ENCODE measurements around the gene CYFIP1.

The CYFIP1 gene

GRCh38 chr15:22869856-22870255 is 110.3 kb downstream of the CYFIP1 start:
- no peak overlapping the region for H3K4me3 ChIP-seq (ENCODE audit: low read length)
- H3K27ac ChIP-seq (ENCODE audit: low read length): no peak overlapping the region
- H3K9me3 ChIP-seq (ENCODE audit: control insufficient read depth, low read depth, low read length): no peaks in the 10 kb centered on the region
- no peaks in the 10 kb centered on the region for H3K27me3 ChIP-seq (ENCODE audit: control insufficient read depth, insufficient read depth, low read length)
- peaks cover 9% of the 10 kb centered on the region for H3K4me1 ChIP-seq (ENCODE audit: control insufficient read depth, low read depth, low read length)
- H3K36me3 ChIP-seq (ENCODE audit: control insufficient read depth, low read depth, low read length): peaks cover 49% of the 10 kb centered on the region
- H3K9ac ChIP-seq (ENCODE audit: low read length): no peak overlapping the region

- H3K36me3 ChIP-seq (ENCODE audit: control insufficient read depth, low read depth, low read length): peaks cover 54% of the 10 kb centered on the region
- no peak overlapping the region for H3K9ac ChIP-seq (ENCODE audit: low read length)
- H3K27me3 ChIP-seq (ENCODE audit: control insufficient read depth, insufficient read depth, low read length): no peaks in the 10 kb centered on the region
- H3K9me3 ChIP-seq (ENCODE audit: control insufficient read depth, low read depth, low read length): no peaks in the 10 kb centered on the region
- no peak overlapping the region for H3K27ac ChIP-seq (ENCODE audit: low read length)
- H3K4me1 ChIP-seq (ENCODE audit: control insufficient read depth, low read depth, low read length): peaks cover 9% of the 10 kb centered on the region
- H3K4me3 ChIP-seq (ENCODE audit: low read length): no peak overlapping the region
These were observed 111.2 kb downstream of the CYFIP1 start for GRCh38 chr15:22868928-22869327.

- no peaks in the 10 kb centered on the region for H3K9me3 ChIP-seq (ENCODE audit: control insufficient read depth, low read depth, low read length)
- no peak overlapping the region for H3K4me3 ChIP-seq (ENCODE audit: low read length)
- H3K27me3 ChIP-seq (ENCODE audit: control insufficient read depth, insufficient read depth, low read length): no peaks in the 10 kb centered on the region
- H3K9ac ChIP-seq (ENCODE audit: low read length): no peak overlapping the region
- peaks cover 7% of the 10 kb centered on the region for H3K4me1 ChIP-seq (ENCODE audit: control insufficient read depth, low read depth, low read length)
- peaks cover 54% of the 10 kb centered on the region for H3K36me3 ChIP-seq (ENCODE audit: control insufficient read depth, low read depth, low read length)
- no peak overlapping the region for H3K27ac ChIP-seq (ENCODE audit: low read length)
These were observed 111.7 kb downstream of the CYFIP1 start for GRCh38 chr15:22868495-22868894.

GRCh38 chr15:22867886-22868285 is 112.3 kb downstream of the CYFIP1 start:
- H3K9me3 ChIP-seq (ENCODE audit: control insufficient read depth, low read depth, low read length): no peaks in the 10 kb centered on the region
- H3K9ac ChIP-seq (ENCODE audit: low read length): no peak overlapping the region
- no peak overlapping the region for H3K27ac ChIP-seq (ENCODE audit: low read length)
- peaks cover under 1% of the 10 kb centered on the region for H3K4me1 ChIP-seq (ENCODE audit: control insufficient read depth, low read depth, low read length)
- no peaks in the 10 kb centered on the region for H3K27me3 ChIP-seq (ENCODE audit: control insufficient read depth, insufficient read depth, low read length)
- peaks cover 54% of the 10 kb centered on the region for H3K36me3 ChIP-seq (ENCODE audit: control insufficient read depth, low read depth, low read length)
- no peak overlapping the region for H3K4me3 ChIP-seq (ENCODE audit: low read length)

- H3K4me1 ChIP-seq (ENCODE audit: control insufficient read depth, low read depth, low read length): no peaks in the 10 kb centered on the region
- peaks cover 52% of the 10 kb centered on the region for H3K36me3 ChIP-seq (ENCODE audit: control insufficient read depth, low read depth, low read length)
These were observed 114.1 kb downstream of the CYFIP1 start for GRCh38 chr15:22866079-22866478.

GRCh38 chr15:22863356-22863755 is 116.8 kb downstream of the CYFIP1 start:
- no peak overlapping the region for H3K27ac ChIP-seq (ENCODE audit: low read length)
- peaks cover 59% of the 10 kb centered on the region for H3K36me3 ChIP-seq (ENCODE audit: control insufficient read depth, low read depth, low read length)
- H3K9me3 ChIP-seq (ENCODE audit: control insufficient read depth, low read depth, low read length): no peaks in the 10 kb centered on the region
- H3K9ac ChIP-seq (ENCODE audit: low read length): no peak overlapping the region
- no peaks in the 10 kb centered on the region for H3K27me3 ChIP-seq (ENCODE audit: control insufficient read depth, insufficient read depth, low read length)
- H3K4me3 ChIP-seq (ENCODE audit: low read length): no peak overlapping the region
- no peaks in the 10 kb centered on the region for H3K4me1 ChIP-seq (ENCODE audit: control insufficient read depth, low read depth, low read length)

More at GRCh38 chr15:22866079-22866478, 114.1 kb downstream of the CYFIP1 start:
- H3K9ac ChIP-seq (ENCODE audit: low read length): no peak overlapping the region
- no peaks in the 10 kb centered on the region for H3K9me3 ChIP-seq (ENCODE audit: control insufficient read depth, low read depth, low read length)
- H3K4me3 ChIP-seq (ENCODE audit: low read length): no peak overlapping the region
- H3K27ac ChIP-seq (ENCODE audit: low read length): no peak overlapping the region
- H3K27me3 ChIP-seq (ENCODE audit: control insufficient read depth, insufficient read depth, low read length): no peaks in the 10 kb centered on the region

- Histone ChIP-seq H3K9me3 (ENCODE audit: control insufficient read depth, low read depth, low read length) (no peaks in the 10 kb centered on the region), H3K4me1 (ENCODE audit: control insufficient read depth, low read depth, low read length) (no peaks in the 10 kb centered on the region), H3K27me3 (ENCODE audit: control insufficient read depth, insufficient read depth, low read length) (no peaks in the 10 kb centered on the region), H3K27ac (ENCODE audit: low read length) (no peak overlapping the region), H3K4me3 (ENCODE audit: low read length) (no peak overlapping the region), H3K36me3 (ENCODE audit: control insufficient read depth, low read depth, low read length) (peaks cover 40% of the 10 kb centered on the region), H3K9ac (ENCODE audit: low read length) (no peak overlapping the region)
These were observed 119.0 kb downstream of the CYFIP1 start for GRCh38 chr15:22861161-22861560.

- Histone ChIP-seq H3K36me3 (ENCODE audit: control insufficient read depth, low read depth, low read length) (peaks cover 60% of the 10 kb centered on the region), H3K4me3 (ENCODE audit: low read length) (no peak overlapping the region), H3K4me1 (ENCODE audit: control insufficient read depth, low read depth, low read length) (no peaks in the 10 kb centered on the region), H3K27me3 (ENCODE audit: control insufficient read depth, insufficient read depth, low read length) (no peaks in the 10 kb centered on the region), H3K9ac (ENCODE audit: low read length) (no peak overlapping the region), H3K9me3 (ENCODE audit: control insufficient read depth, low read depth, low read length) (no peaks in the 10 kb centered on the region), H3K27ac (ENCODE audit: low read length) (no peak overlapping the region)
These were observed 123.5 kb downstream of the CYFIP1 start for GRCh38 chr15:22856659-22857058.

GRCh38 chr15:22855791-22856190 is 124.4 kb downstream of the CYFIP1 start:
- H3K4me1 ChIP-seq (ENCODE audit: control insufficient read depth, low read depth, low read length): no peaks in the 10 kb centered on the region
- H3K4me3 ChIP-seq (ENCODE audit: low read length): no peak overlapping the region
- H3K27me3 ChIP-seq (ENCODE audit: control insufficient read depth, insufficient read depth, low read length): no peaks in the 10 kb centered on the region
- H3K27ac ChIP-seq (ENCODE audit: low read length): no peak overlapping the region
- H3K9ac ChIP-seq (ENCODE audit: low read length): no peak overlapping the region
- H3K36me3 ChIP-seq (ENCODE audit: control insufficient read depth, low read depth, low read length): peaks cover 60% of the 10 kb centered on the region
- no peaks in the 10 kb centered on the region for H3K9me3 ChIP-seq (ENCODE audit: control insufficient read depth, low read depth, low read length)

GRCh38 chr15:22851513-22851912 is 128.7 kb downstream of the CYFIP1 start:
- Histone ChIP-seq H3K9ac (ENCODE audit: low read length) (no peak overlapping the region), H3K27ac (ENCODE audit: low read length) (no peak overlapping the region), H3K36me3 (ENCODE audit: control insufficient read depth, low read depth, low read length) (peaks cover 60% of the 10 kb centered on the region), H3K27me3 (ENCODE audit: control insufficient read depth, insufficient read depth, low read length) (no peaks in the 10 kb centered on the region), H3K4me3 (ENCODE audit: low read length) (no peak overlapping the region), H3K9me3 (ENCODE audit: control insufficient read depth, low read depth, low read length) (no peaks in the 10 kb centered on the region), H3K4me1 (ENCODE audit: control insufficient read depth, low read depth, low read length) (no peaks in the 10 kb centered on the region)

GRCh38 chr15:22850055-22850454 is 130.1 kb downstream of the CYFIP1 start:
- H3K4me1 ChIP-seq (ENCODE audit: control insufficient read depth, low read depth, low read length): peaks cover 11% of the 10 kb centered on the region
- H3K36me3 ChIP-seq (ENCODE audit: control insufficient read depth, low read depth, low read length): peaks cover 56% of the 10 kb centered on the region
- no peak overlapping the region for H3K9ac ChIP-seq (ENCODE audit: low read length)
- no peak overlapping the region for H3K4me3 ChIP-seq (ENCODE audit: low read length)
- no peaks in the 10 kb centered on the region for H3K9me3 ChIP-seq (ENCODE audit: control insufficient read depth, low read depth, low read length)
- no peak overlapping the region for H3K27ac ChIP-seq (ENCODE audit: low read length)
- no peaks in the 10 kb centered on the region for H3K27me3 ChIP-seq (ENCODE audit: control insufficient read depth, insufficient read depth, low read length)

GRCh38 chr15:22846073-22846472 is 134.1 kb downstream of the CYFIP1 start:
- Histone ChIP-seq H3K9ac (ENCODE audit: low read length) (no peak overlapping the region), H3K36me3 (ENCODE audit: control insufficient read depth, low read depth, low read length) (peaks cover 30% of the 10 kb centered on the region), H3K27ac (ENCODE audit: low read length) (no peak overlapping the region), H3K27me3 (ENCODE audit: control insufficient read depth, insufficient read depth, low read length) (no peaks in the 10 kb centered on the region), H3K9me3 (ENCODE audit: control insufficient read depth, low read depth, low read length) (no peaks in the 10 kb centered on the region), H3K4me1 (ENCODE audit: control insufficient read depth, low read depth, low read length) (peaks cover 16% of the 10 kb centered on the region), H3K4me3 (ENCODE audit: low read length) (no peak overlapping the region)

Measured in iPS-18a (cell line).